Measurements from ENCODE around the gene PIK3C2B.

- no peak for TF ChIP-seq CTCF (conservative IDR thresholded peaks at IDR 0.05; ENCODE audit: low read depth, low read length)
- no peak for TF ChIP-seq EZH2 (IDR thresholded peaks at IDR 0.05; ENCODE audit: low read length, unreplicated experiment)
Measured at GRCh38 chr1:204461331-204462228, 33.0 kb downstream of the PIK3C2B start.

Measured in PC-3 (cell line).